NB4 (cell line): Measurements from ENCODE around the gene NUPR1.
"Not testable (repeated sequence)": the region's sequence is repeated elsewhere in the genome, so short reads cannot be mapped to it uniquely, and the experiment has no call there.

Source experiments
- DNase-seq: peaks from one replicate; pipeline ENCODE4 v3.0.0; 2010; ENCODE audit warnings: low read depth
- H3K4me3 ChIP-seq: one replicate; pipeline ENCODE4 v1.5.1; 2011; ENCODE audit warnings: mild to moderate bottlenecking, low read depth, low read length, moderate library complexity
- CTCF ChIP-seq: IDR thresholded peaks from one replicate; pipeline ENCODE4 v1.5.1; 2012; ENCODE audit warnings: low read depth, low read length
- MAX ChIP-seq: IDR thresholded peaks from 2 replicates; pipeline ENCODE4 v1.6.1; 2011; ENCODE audit warnings: low read depth, low read length
- MYC ChIP-seq: IDR thresholded peaks from 2 replicates; pipeline ENCODE4 v1.6.1; 2011; ENCODE audit warnings: low read depth, low read length
- POLR2A ChIP-seq: IDR thresholded peaks from 2 replicates; pipeline ENCODE4 v1.6.1; 2011; ENCODE audit warnings: mild to moderate bottlenecking; ENCODE audit not compliant: insufficient read length; ENCODE audit errors: extremely low read depth

The NUPR1 gene

GRCh38 chr16:28492511-28492910 is 46.3 kb downstream of the NUPR1 start:
- no peak for TF ChIP-seq MAX
- no peak for TF ChIP-seq POLR2A
- TF ChIP-seq CTCF = no peak
- no peak for TF ChIP-seq MYC
- H3K4me3 ChIP-seq = peak overlapping the region; percentile 82
- no peak for DNase-seq

GRCh38 chr16:28491970-28492474 is 46.8 kb downstream of the NUPR1 start, which contains the start of gene CLN3:
CLN3 (minus strand) TSS chr16:28492074; CDS start chr16:28491759, 315 bp downstream.
- H3K4me3 ChIP-seq = peak within 1 kb of the TSS; percentile 82
- peak; percentile 98 for DNase-seq
- TF ChIP-seq MAX (peak; percentile 100), CTCF (no peak), MYC (peak; percentile 98), POLR2A (peak; percentile 14)

GRCh38 chr16:28491230-28491969 is 47.4 kb downstream of the NUPR1 start:
- DNase-seq = peak; percentile 79
- H3K4me3 ChIP-seq = peak overlapping the region; percentile 82
- TF ChIP-seq MYC (no peak), MAX (no peak), POLR2A (no peak), CTCF (no peak)

- no peak overlapping the region for H3K4me3 ChIP-seq
- no peak for DNase-seq
- TF ChIP-seq MAX = no peak
- TF ChIP-seq CTCF = no peak
- TF ChIP-seq POLR2A = no peak
- TF ChIP-seq MYC = no peak
Observed at GRCh38 chr16:28486266-28486665, 52.5 kb downstream of the NUPR1 start.

GRCh38 chr16:28483361-28483760 is 55.4 kb downstream of the NUPR1 start:
- H3K4me3 ChIP-seq, DNase-seq: not testable (repeated sequence)
